GM12801 (cell line): ENCODE results near the gene PHACTR3.

Experiments used
- CTCF ChIP-seq: IDR thresholded peaks from one replicate; pipeline ENCODE4 v1.5.1; 2011; ENCODE audit warnings: control low read depth; ENCODE audit not compliant: insufficient read length; ENCODE audit errors: extremely low read depth

The PHACTR3 gene

GRCh38 chr20:59754551-59754950, 150.2 kb downstream of the PHACTR3 start:
- TF ChIP-seq CTCF, result no peak

- TF ChIP-seq CTCF, result no peak
Measured at GRCh38 chr20:59756241-59756640, 151.9 kb downstream of the PHACTR3 start.

- no peak for TF ChIP-seq CTCF
Measured at GRCh38 chr20:59764037-59764436, 159.7 kb downstream of the PHACTR3 start.

GRCh38 chr20:59765599-59766177, 161.3 kb downstream of the PHACTR3 start:
- TF ChIP-seq CTCF, result no peak

GRCh38 chr20:59767656-59768055, 163.3 kb downstream of the PHACTR3 start:
- no peak for TF ChIP-seq CTCF

- no peak for TF ChIP-seq CTCF
Measured at GRCh38 chr20:59770270-59770669, 165.9 kb downstream of the PHACTR3 start.

GRCh38 chr20:59770851-59771250, 166.5 kb downstream of the PHACTR3 start:
- TF ChIP-seq CTCF, result no peak
